HepG2 (cell line): ENCODE measurements around the gene METTL25. TPM values are rescaled to one million over a fixed set of nuclear protein-coding genes. Genes with fewer than 3 reads are reported as not detected.

Experiments used
- ATAC-seq: fragments of 200-7000 bp; cut with Tn5 transposase; 3 replicates; pipeline ENCODE4 v1.9.1; 2020; ENCODE audit warnings: mild to moderate bottlenecking, moderate library complexity
- BruUV-seq: library from RNA; stranded (reverse); fragments of 400-500 nt; replicated peaks from 2 replicates; lab custom pipeline; 2021; lab: Mats Ljungman, UMichigan
- CTCF ChIA-PET: fragments of 300-600 bp; formaldehyde crosslinking; extraction: SDS; loops from one replicate; lab custom pipeline; 2021; ENCODE audit warnings: low total read pairs, inconsistent platforms, low intra/inter-chr PET ratio; lab: Yijun Ruan, JAX
- POLR2A ChIA-PET: fragments of 350-600 bp; sonication (Branson Sonifier 250); formaldehyde crosslinking; loops from one replicate; lab custom pipeline; 2020; ENCODE audit warnings: antibody characterized with exemption, inconsistent platforms; lab: Yijun Ruan, JAX
- DNase-seq: peaks from one replicate; pipeline ENCODE4 v3.0.0-alpha.2; 2015; ENCODE audit warnings: low spot score
- FAIRE-seq: peaks from 3 replicates; lab custom pipeline; 2011; peaks lifted over from hg19 to GRCh38; lab: Jason Lieb, UNC
- H2AFZ ChIP-seq: one replicate; pipeline ENCODE4 v1.6.1; 2011; ENCODE audit warnings: low read length, inconsistent platforms
- H3K27ac ChIP-seq: fragments of 300-600 bp; 3 replicates; pipeline ENCODE4 v1.8.0; 2011; ENCODE audit warnings: mixed run types, mild to moderate bottlenecking, mixed read lengths, low read length, inconsistent platforms; ENCODE audit not compliant: insufficient read depth; ENCODE audit errors: extremely low read length
- H3K27me3 ChIP-seq, 2 experiments: fragments of 200-600 bp in 1 of 2; 2 replicates in 1 of 2; 3 replicates in 1 of 2; pipeline versions ENCODE4 v1.6.0 to v1.8.0; 2011; ENCODE audit warnings: low read length in 2 of 2, mild to moderate bottlenecking in 2 of 2, moderate library complexity in 2 of 2, inconsistent platforms in 1 of 2; ENCODE audit not compliant: insufficient read depth in 2 of 2, control insufficient read depth in 1 of 2
- H3K36me3 ChIP-seq, 2 experiments: fragments of 200-600 bp in 1 of 2; replicated peaks in 1 of 2; 2 replicates in 1 of 2; 3 replicates in 1 of 2; pipeline versions ENCODE4 v1.5.1 to v1.8.0; 2011; ENCODE audit warnings: low read length in 2 of 2, inconsistent platforms in 1 of 2; ENCODE audit not compliant: insufficient read depth in 2 of 2, control insufficient read depth in 1 of 2
- H3K4me1 ChIP-seq: 2 replicates; pipeline ENCODE4 v1.5.1; 2012; ENCODE audit warnings: low read length, inconsistent platforms; ENCODE audit not compliant: insufficient read depth
- H3K4me2 ChIP-seq: 2 replicates; pipeline ENCODE4 v1.6.0; 2011; ENCODE audit warnings: low read depth, low read length, inconsistent platforms
- H3K4me3 ChIP-seq, 3 experiments: fragments of 200-600 bp in 1 of 3; sonication (generic), shearing (Covaris generic) in 1 of 3; replicated peaks in 1 of 3; 2 replicates each; pipeline ENCODE4 v1.5.1; 2011 to 2016; ENCODE audit warnings: low read length in 3 of 3, inconsistent platforms in 2 of 3, low read depth in 2 of 3, mild to moderate bottlenecking in 2 of 3, control low read depth in 1 of 3, mixed read lengths in 1 of 3; ENCODE audit not compliant: insufficient read depth in 1 of 3
- H3K79me2 ChIP-seq: one replicate; pipeline ENCODE4 v1.6.1; 2011; ENCODE audit warnings: low read length, inconsistent platforms; ENCODE audit not compliant: insufficient read depth
- H3K9ac ChIP-seq: 2 replicates; pipeline ENCODE4 v1.6.0; 2011; ENCODE audit warnings: mild to moderate bottlenecking, low read depth, low read length, inconsistent platforms; ENCODE audit not compliant: insufficient read depth
- H3K9me3 ChIP-seq: 2 replicates; pipeline ENCODE4 v1.5.1; 2012; ENCODE audit warnings: mild to moderate bottlenecking, low read length
- H4K20me1 ChIP-seq: 2 replicates; pipeline ENCODE4 v1.6.0; 2011; ENCODE audit warnings: inconsistent platforms, mild to moderate bottlenecking, low read length, moderate library complexity; ENCODE audit not compliant: insufficient read depth
- MAFG ChIP-seq: sonication (generic); formaldehyde crosslinking; IDR thresholded peaks from 2 replicates; pipeline ENCODE4 v1.5.1; 2020; ENCODE audit warnings: mild to moderate bottlenecking, missing genetic modification reagents
- POLR2G ChIP-seq: fragments of 200-400 bp; formaldehyde crosslinking; IDR thresholded peaks from 2 replicates; pipeline ENCODE4 v1.6.1; 2018; ENCODE audit warnings: mild to moderate bottlenecking, low read depth, low read length, moderate library complexity
- SIN3B ChIP-seq: fragments of 150-350 bp; IDR thresholded peaks from 2 replicates; pipeline ENCODE4 v1.6.1; 2014; ENCODE audit warnings: low read length
- SNRNP70 ChIP-seq: fragments of 200-400 bp; formaldehyde crosslinking; IDR thresholded peaks from 2 replicates; pipeline ENCODE4 v1.6.1; 2017; ENCODE audit warnings: mild to moderate bottlenecking, low read depth, low read length, moderate library complexity
- SRSF9 ChIP-seq: fragments of 200-400 bp; formaldehyde crosslinking; IDR thresholded peaks from 2 replicates; pipeline ENCODE4 v1.6.1; 2018; ENCODE audit warnings: borderline replicate concordance, mild to moderate bottlenecking, low read depth, low read length; ENCODE audit not compliant: insufficient read depth, poor library complexity, severe bottlenecking
- YEATS4 ChIP-seq: sonication (generic); formaldehyde crosslinking; IDR thresholded peaks from 2 replicates; pipeline ENCODE4 v1.4.0; 2020; ENCODE audit warnings: missing genetic modification reagents, borderline replicate concordance
- ZBTB21 ChIP-seq: sonication (generic); formaldehyde crosslinking; IDR thresholded peaks from 2 replicates; pipeline ENCODE4 v1.4.0; 2020; ENCODE audit warnings: missing genetic modification reagents
- ZNF644 ChIP-seq: IDR thresholded peaks from 2 replicates; pipeline ENCODE4 v1.6.1; 2016; ENCODE audit warnings: low read depth
- WGBS: methylation state at CpG from one replicate; pipeline ENCODE4 v1.1.6; 2017; ENCODE audit warnings: low lambda C conversion rate; 5-methylcytosine and 5-hydroxymethylcytosine counted together
- in situ Hi-C: cut with HindIII; loops from 2 replicates; pipeline ENCODE4 v1.10.0; 2017; ENCODE audit warnings: low pct_unique_long_range_greater_than_20kb; ENCODE audit not compliant: extremely low pct_ligation_motif_present
- intact Hi-C: fragments of 100-400 bp; cut with micrococcal nuclease; formaldehyde crosslinking; loops from one replicate; pipeline ENCODE4 v1.10.0; 2022; ENCODE audit not compliant: unreplicated experiment
- polyA plus RNA-seq, 8 experiments: library from polyadenylated mRNA; depleted of rRNA in 3 of 8; stranded (reverse) in 7 of 8; unstranded in 1 of 8; fragments of >200 nt; fragmentation: Illumina TruSeq in 4 of 8; extraction: Trizol in 4 of 8; gene quantifications; 2 replicates each; pipeline versions ENCODE4 v1.2.1 to v1.2.3, GENCODE V29; 2011 to 2016; ENCODE audit warnings: low read depth in 4 of 8, missing spikeins in 1 of 8, mixed read lengths in 1 of 8; ENCODE audit not compliant: insufficient read depth in 1 of 8
- total RNA-seq, 5 experiments: library from RNA; depleted of rRNA; stranded (reverse); fragments of >200 nt; fragmentation: Illumina TruSeq; extraction: Trizol; gene quantifications; 2 replicates each; pipeline ENCODE4 v1.2.3, GENCODE V29; 2016; ENCODE audit warnings: low read depth in 1 of 5
- TF ChIP-seq, protein P1 (sequence below), 2 experiments: sonication (generic) in 1 of 2; formaldehyde crosslinking in 1 of 2; IDR thresholded peaks; 2 replicates each; pipeline versions ENCODE4 v1.4.0 to v1.6.1; 2016 to 2020; ENCODE audit warnings: borderline replicate concordance in 1 of 2, low read depth in 1 of 2, mild to moderate bottlenecking in 1 of 2, missing genetic modification reagents in 1 of 2

METTL25 gene
- total and polyA plus RNA-seq, 2 of the 13 experiments (the other 11 are each of a cell fraction or from before 2014, with no cell fraction given) = 2.2 to 7.8 TPM

DNA sequence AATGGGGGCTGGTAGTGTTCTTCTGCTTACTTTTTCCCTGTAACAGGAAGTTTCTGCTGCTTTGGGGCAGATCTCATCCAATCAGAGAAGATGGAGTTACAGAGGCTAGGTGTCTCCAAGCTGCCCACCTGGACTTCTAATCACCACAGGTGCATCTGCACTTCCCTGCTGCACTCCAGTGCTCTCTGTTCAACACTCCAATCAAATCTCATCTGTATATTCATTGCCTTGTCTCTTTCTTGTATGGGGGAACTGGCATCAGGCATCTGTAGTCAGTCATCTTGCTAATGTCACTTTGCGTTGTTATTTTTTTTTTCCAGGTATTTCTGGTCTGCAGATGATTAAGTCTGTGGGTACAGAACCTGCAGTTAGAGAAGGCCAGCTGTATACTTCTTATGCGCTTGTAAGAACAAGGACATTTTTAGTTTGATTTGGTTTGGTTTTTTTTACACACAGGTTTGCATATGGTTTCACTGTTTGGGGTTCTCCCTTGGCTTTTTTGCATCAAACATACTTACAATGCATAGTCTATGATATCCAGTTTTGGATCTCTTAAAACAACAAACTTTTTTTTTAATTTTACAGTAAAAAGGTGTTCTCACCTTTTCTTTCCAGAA lies 116.0 kb downstream of the METTL25 start:
- Histone ChIP-seq H2AFZ (no peak overlapping the region), H4K20me1 (no peaks in the 10 kb centered on the region), H3K27me3 (no peaks in the 10 kb centered on the region)
- POLR2A ChIA-PET = no interaction called here
- ATAC-seq = no peak
- intact Hi-C loops (no loop called here), in situ Hi-C loops (no loop called here)
- TF ChIP-seq ZBTB21 (no peak), SRSF9 (no peak), SIN3B (no peak), POLR2G (no peak), MAFG (CRISPR knock-in tag) (no peak), SNRNP70 (no peak), ZNF644 (CRISPR knock-in tag) (no peak), YEATS4 (CRISPR knock-in tag) (no peak)
- TF ChIP-seq, protein P1, sequence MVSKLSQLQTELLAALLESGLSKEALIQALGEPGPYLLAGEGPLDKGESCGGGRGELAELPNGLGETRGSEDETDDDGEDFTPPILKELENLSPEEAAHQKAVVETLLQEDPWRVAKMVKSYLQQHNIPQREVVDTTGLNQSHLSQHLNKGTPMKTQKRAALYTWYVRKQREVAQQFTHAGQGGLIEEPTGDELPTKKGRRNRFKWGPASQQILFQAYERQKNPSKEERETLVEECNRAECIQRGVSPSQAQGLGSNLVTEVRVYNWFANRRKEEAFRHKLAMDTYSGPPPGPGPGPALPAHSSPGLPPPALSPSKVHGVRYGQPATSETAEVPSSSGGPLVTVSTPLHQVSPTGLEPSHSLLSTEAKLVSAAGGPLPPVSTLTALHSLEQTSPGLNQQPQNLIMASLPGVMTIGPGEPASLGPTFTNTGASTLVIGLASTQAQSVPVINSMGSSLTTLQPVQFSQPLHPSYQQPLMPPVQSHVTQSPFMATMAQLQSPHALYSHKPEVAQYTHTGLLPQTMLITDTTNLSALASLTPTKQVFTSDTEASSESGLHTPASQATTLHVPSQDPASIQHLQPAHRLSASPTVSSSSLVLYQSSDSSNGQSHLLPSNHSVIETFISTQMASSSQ (IDR thresholded peaks at IDR 0.05; ENCODE audit: low read depth) = no peak
- TF ChIP-seq, protein P1 (CRISPR knock-in tag; IDR thresholded peaks at IDR 0.05; ENCODE audit: borderline replicate concordance) = no peak
- TF ChIP-seq, all 625 proteins: peak for 0
- FAIRE-seq (no peak), DNase-seq (no peak)
- CTCF ChIA-PET = no interaction called here
- no peaks in the 10 kb centered on the region for H3K9me3 ChIP-seq
- no peaks in the 10 kb centered on the region for H3K4me1 ChIP-seq
- H3K36me3 ChIP-seq = no peaks in the 10 kb centered on the region
- no peak overlapping the region for H3K4me2 ChIP-seq
- no TSS peak for BruUV-seq
- no peaks in the 10 kb centered on the region for H3K79me2 ChIP-seq
- 98% methylated on average over 2 of the region's 2 CpGs for WGBS
- H3K27ac ChIP-seq = no peak overlapping the region
- H3K9ac ChIP-seq = no peak overlapping the region
- no peak overlapping the region for H3K4me3 ChIP-seq
